Measurements from ENCODE around the gene PTPMT1.
"Not testable (repeated sequence)": the region's sequence is repeated elsewhere in the genome, so short reads cannot be mapped to it uniquely, and the experiment has no call there.

PTPMT1 gene

DNA sequence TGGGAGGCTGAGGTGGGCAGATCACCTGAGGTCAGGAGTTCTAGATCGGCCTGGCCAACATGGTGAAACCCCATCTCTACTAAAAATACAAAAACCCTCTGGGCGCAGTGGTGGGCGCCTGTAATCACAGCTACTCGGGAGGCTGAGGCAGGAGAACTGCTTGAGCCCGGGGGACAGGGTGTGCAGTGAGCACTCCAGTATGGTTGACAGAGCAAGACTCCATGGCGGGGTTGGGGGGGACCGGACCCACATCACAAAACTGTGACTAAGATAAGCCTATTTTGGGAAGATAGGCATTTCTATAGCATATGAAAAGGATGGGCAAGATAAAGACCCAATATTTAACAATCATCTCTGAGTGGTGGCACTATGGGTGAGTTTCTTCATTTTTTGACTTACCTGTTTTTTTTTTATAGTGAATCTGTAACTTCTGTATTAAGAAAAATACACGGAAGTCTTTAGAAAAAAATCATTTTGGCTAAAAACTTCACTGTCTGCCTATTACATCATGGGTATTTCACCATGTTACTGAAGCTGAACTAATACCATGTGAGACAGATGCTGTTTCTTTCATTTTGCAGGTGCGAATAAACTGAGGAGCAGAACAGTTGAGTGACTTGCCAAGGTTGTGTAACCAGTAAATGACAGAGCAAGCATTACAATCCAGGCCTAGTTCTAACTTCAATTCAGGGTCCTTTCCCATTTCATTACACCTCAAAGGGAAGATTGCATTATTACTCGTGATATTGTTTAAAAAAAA lies 14.9 kb upstream of the PTPMT1 start:
- no peak for DNase-seq

DNA sequence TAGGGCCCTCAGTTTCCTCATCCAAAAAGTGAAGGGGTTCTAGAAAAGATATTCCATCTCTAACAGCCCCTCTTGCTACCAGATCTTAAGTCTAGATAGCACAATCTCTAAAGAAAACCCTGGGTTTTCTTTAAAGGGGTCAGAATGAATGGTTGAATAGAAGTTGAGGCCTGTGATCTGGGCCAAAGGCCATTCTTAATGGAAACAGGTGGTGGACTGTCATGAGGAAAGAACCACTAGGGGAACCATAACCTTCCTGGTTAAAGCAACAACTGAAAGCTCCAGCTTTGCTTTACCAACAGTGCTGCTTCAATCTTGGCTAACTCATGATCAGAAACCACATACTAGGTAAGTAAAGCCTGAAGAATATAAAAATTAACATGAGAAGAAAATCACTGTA lies 14.3 kb upstream of the PTPMT1 start:
- no peak for DNase-seq

DNA sequence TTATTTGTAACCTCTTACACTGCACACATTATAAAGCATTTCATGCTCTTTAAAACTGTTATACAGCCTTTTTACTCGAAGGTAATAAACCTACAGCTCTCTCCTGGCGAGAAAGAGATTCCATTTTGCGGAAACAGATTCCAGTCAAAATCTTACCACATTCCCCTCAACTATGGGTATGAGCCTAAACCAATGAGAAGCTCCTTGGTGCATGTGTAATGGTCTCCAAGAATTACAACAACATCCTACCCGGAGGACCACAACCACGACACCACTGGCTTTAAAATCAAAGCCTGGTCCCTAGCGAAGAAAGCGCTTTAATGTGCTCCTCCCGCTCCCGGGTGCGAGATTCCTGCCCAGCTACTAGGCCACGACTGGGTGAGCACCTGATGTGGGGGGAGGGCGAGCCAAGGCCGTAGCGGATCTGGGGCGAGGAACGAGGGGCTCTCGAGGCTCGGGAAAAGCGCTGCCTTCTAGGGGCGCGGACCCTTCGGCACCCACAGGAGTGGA lies 13.3 kb upstream of the PTPMT1 start:
- no peak for DNase-seq

DNA sequence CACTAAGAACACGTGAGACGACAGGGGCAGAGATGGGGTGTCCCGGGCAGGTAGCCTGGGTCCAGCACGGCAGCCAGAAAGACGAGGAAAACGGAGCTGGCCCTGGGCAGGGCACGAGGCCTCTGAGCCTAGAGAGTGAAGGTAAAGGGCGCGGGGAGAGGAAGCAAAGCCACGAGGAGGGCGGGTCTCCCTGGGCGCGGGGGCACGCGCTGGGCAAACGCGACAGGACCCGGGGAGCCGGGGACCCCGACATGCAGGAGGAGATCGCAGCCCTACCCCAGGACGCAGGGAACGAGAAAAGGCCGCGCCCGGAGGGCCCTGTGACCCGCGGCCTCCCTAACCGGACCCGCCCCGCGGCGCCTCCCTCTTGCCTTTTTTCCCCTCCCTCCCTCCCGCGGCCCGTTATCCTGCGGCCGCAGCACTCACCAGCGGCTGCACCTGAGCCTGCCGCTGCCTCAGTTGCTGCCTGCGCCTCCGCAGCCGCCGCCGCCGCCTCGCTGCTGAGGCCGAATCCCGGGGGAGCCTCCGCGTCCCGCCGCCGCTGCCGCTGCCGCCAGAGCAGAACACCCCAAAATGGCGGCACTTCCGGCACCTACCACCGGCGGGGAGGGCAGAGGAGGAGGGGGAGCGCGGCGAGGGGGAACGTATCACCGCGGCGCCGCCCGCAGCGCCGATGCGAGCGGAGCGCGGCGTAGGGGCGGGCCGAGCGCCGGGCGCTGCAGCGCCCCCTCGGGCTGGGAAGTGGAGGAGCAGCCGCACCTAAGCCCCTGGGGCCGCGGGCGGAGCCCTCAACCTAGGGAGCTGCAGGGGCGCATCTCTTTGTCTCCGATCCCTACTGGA lies 12.6 kb upstream of the PTPMT1 start, which contains the start of gene CELF1:
Gene CELF1, minus strand, starts transcription at position 567 of the 840 bp plus-strand sequence. CDS start 53,609 bp downstream, outside the sequence.
- DNase-seq = peak; percentile 92 to 94

DNA sequence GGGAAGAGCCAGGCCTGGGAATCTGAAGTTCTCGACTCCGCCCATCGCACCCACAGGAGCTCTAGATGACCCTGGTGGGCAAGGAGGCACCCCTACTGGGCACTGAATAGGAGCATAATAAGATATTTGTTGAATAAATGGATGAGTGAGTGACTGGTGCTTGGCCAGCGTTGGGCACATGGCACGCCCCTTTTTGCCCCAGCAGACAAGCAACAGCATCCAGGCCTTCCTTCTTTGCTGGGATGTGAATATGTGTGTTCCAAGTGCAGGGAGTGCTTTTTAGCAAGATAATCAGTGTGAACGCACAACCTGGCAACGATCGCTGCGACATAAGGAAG lies 12.0 kb upstream of the PTPMT1 start:
- DNase-seq = no peak

DNA sequence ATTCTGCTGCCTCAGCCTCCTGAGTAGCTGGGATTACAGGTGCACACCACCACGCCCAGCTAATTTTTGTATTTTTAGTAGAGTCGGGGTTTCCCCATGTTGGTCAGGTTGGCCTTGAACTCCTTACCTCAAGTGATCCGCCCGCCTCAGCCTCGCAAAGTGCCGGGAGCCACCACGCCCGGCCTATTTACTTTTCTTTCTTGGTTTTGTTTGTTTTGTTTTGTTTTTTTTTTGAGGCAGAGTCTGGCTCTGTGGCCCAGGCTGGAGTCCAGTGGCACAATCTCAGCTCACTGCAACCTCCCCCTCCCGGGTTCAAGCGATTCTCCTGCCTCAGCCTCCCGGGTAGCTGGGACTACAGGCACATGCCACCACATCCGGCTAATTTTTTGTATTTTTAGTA lies 8.4 kb upstream of the PTPMT1 start:
- DNase-seq = not testable (repeated sequence)

DNA sequence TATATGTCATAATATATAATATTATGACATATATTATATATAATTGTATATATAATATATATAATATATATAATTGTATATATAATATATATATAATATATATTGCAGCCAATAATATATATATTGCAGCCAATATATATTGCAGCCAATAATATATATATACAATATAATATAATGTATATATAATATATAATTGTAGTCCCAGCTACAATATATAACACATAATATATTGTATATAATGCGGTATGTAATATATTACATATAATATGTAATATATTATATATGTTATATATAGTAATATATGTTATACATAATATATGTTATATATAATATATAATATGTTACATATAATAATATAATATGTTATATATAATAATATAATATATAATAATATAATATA lies 6.7 kb upstream of the PTPMT1 start:
- no peak for DNase-seq

DNA sequence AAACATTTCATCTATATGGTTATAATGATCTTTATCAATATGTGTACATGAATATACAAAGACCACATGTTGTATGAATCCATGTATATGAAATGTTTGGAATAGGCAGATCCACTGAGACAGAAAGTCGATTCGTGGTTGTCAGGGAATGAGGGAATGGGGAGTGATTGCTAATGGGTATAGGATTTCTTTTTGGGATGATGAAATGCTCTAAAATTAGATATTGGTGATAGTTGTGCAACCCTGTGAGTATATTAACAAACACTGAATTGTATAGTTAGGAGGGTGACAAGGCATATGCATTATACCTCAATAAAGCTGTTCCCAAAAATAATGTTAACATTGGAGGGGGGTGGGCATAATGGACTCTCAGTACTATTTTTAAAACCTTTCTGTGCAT lies 5.0 kb upstream of the PTPMT1 start:
- no peak for DNase-seq

DNA sequence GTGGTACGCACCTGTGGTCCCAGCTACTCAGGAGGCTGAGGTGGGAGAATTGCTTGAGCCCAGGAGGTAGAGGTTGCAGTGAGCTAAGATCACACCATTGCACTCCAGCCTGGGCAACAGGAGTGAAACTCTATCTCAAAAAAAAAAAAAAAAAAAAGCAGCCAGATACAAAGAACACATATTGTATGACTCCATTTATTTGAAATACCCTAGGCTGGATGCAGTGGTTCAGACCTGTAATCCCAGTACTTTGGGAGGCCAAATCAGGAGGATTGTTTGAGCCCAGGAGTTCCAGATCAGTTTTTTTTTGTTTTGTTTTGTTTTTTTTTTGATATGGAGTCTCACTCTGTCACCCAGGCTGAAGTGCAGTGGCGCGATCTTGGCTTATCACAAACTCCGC lies 3.0 kb upstream of the PTPMT1 start:
- not testable (repeated sequence) for DNase-seq

DNA sequence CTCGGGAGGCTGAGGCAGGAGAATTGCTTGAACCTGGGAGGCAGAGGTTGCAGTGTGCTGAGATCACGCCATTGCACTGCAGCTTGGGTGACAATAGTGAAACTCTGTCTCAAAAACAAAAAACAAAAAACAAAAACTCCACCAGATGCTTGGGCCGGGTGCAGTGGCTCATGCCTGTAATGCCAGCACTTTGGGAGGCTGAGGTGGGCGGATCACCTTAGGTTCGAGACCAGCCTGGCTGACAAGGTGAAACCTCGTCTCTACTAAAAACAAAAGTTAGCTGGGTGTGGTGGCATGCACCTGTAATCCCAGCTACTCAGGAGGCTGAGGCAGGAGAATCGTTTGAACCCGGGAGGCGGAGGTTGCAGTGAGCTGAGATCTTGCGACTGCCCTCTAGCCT lies 1.0 kb upstream of the PTPMT1 start:
- DNase-seq = not testable (repeated sequence)

DNA sequence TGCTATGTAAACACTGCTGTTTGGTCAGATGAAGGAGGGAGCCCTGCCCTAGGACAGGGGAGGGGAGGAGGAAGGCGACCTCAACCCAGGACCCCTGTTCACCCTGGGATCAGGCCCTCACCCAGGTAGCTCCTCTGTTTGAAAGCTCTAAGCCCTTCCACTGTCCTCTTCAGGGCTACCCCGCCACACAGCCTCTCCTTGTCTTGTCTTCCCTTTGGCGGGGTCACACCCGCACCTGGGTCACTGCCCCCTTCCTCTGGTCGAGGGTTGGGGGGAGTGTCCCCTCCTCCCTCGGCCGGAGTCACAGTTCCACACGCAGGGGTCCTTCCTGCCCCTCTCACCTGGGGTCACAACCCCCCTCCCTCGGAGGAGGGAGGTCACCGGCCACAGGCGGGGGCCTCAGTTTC lies 463 bp upstream of the PTPMT1 start:
- peak in 1 of 2 donors; percentile 24 for DNase-seq

DNA sequence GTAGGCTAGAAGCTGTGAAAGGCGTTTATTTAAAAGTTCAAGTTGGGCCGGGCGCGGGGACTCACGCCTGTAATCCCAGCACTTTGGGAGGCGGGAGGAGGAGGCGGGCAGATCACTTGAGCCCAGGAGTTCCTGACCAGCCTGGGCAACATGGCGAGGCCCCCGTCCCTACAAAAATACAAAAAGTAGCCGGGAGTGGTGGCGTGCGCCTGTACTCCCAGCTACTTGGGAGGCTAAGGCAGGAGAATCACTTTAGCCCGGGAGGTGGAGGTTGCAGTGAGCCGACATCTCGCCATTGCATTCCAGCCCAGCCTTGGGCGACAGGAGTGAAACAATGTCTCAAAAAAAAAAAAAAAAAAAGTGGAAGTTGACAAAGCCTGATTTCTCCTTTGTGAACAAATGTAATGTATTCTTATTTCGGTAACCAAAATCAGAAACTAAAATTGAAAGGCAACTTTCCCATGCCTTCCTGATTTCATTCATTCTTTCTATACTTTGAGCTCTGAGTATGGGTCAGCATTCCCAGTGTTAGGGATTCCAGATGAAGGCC lies 825 bp downstream of the PTPMT1 start:
- DNase-seq = peak in 1 of 2 donors; percentile 28

DNA sequence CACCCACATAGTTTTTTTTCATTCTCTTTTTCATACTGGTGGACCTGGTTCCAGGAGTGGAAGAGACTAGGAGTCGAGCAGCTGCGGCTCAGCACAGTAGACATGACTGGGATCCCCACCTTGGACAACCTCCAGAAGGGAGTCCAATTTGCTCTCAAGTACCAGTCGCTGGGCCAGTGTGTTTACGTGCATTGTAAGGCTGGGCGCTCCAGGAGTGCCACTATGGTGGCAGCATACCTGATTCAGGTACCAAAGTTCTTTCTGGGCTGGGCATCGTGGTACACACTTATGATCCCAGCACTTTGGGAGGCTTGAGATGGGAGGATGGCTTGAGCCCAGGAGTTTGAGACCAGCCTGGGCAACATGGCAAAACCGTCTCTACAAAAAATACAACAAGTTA lies 4.2 kb downstream of the PTPMT1 start:
- DNase-seq = no peak

DNA sequence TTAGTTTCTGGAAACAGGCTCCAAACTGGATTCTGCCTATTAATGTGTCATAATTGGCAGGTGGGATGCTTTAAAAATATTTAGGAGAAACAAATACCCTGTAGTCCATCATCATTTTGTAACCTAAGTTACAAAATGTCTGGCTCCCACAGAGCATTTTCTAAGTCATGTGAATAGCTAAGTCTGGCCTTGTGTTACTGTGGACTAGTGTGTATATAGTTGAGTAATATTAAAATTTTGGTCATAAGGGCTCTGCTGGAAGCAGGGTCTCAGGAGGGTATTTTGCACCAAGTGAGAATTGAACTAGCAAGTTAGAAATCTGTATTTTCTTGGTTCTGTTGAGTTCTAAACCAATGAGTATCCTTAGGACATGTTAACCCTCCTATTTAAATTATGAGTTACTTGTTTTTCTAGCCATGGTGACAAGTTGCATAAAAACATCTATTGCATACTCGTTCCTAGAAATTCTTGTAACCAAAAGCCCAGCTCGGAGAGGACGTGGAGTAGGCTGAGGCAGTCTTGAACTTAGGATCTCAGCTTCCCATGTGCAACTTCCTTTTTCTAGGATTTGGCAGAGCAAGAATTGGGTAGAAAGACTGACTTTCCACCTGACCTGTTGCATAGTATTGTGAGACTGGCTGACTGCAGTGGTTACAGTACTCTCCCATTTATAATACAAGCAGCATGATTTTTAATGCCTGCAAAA lies 5.4 kb downstream of the PTPMT1 start:
- no peak for DNase-seq

DNA sequence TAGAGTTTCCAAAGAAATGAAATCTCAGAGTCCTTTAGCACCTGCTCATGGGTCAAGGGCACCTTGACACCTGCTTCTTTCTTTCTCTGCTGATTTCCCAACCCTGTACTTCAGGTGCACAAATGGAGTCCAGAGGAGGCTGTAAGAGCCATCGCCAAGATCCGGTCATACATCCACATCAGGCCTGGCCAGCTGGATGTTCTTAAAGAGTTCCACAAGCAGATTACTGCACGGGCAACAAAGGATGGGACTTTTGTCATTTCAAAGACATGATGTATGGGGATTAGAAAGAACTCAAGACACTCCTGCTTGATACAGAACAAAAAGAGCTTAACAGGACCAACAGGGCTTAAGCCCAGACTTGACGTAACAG lies 5.9 kb downstream of the PTPMT1 start:
- DNase-seq = no peak

DNA sequence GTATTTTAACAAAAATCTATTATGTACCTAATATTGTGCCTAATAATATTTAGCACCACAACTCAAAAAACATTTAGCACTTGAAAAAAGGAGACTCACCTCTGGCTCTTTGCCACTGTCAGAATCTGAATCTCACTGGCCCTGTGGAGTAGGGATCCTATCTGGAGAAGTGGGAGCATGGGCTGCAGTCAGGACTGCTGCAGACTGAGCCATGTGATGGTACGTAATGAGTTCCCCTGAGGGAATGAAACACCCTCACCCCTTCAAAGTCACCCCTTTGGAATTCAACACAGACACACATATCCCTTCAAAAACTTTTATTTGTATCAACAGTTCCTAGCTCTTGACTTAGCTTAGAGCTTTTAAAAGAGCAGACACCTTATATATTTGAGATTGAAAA lies 6.5 kb downstream of the PTPMT1 start:
- DNase-seq = no peak

DNA sequence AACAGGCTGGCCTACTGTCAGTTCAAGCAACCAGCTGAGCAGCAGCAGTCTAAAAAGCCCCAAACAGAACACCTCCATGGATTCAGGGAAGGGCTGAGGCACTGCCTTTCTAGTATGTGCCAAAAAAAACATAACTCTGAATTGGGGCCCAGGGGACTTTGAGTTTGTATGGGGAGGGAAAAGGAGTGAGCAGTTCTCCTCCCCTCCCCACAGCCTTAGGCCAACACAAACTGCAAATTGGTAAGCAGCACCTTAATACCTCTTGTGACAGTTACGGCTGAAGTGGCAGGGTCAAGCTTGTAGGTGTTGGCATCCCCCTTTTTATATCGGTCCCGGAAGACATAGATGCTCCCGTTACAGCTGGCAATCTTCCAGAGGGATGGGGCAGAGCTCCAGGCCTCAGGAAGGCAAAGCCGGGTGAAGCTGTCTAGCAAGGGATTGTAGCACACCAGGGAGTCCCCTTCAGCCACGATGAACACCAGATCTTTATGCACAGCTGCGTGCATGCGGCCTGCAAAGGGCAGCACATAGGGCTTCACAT lies 7.4 kb downstream of the PTPMT1 start:
- DNase-seq = no peak

DNA sequence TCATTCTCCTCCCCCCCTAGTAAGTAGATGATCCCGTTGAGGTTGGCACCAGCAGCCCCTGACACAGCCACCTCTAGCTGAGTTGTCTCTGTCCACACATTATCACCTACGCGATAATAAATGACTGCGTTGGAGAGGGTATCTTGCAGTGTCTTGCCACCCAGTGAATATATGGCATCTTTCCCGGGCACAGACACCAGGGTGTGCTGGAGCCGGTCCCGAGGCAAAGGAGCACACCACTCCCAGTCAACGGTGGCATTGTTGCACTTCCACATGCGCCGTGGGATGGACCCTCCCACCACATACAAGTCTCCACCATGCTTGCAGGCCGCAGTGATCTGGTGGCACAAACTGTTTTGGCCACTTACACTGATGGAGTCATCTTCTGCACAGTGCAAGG lies 7.9 kb downstream of the PTPMT1 start:
- no peak for DNase-seq

DNA sequence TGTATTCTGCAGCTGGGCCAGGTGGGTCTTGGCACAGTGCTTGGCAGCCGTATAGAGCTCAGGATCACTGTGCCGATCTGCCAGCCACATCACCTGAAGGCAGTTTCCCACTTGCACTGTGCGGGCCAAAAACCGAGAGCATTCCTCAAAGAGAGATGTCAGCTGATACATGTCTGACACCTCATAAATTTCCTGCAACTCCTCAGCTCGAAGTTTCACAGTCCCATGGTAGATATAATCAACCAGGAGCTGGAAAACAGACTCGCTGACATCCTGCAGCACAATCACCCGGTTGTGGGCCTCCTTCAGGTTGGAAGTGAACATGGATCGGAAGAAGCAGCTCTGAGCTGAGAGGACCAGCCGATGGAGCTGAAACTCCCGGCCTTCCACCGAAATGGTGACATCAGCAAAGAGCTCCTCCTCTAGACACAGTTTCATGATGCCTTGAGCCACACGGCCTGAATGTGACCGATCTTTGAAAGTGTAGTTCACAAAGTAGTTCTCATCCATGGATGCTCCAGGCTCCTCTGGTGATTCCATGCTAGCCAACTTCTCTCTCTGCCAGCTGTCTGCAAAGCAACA lies 12.2 kb downstream of the PTPMT1 start:
- DNase-seq = no peak

DNA sequence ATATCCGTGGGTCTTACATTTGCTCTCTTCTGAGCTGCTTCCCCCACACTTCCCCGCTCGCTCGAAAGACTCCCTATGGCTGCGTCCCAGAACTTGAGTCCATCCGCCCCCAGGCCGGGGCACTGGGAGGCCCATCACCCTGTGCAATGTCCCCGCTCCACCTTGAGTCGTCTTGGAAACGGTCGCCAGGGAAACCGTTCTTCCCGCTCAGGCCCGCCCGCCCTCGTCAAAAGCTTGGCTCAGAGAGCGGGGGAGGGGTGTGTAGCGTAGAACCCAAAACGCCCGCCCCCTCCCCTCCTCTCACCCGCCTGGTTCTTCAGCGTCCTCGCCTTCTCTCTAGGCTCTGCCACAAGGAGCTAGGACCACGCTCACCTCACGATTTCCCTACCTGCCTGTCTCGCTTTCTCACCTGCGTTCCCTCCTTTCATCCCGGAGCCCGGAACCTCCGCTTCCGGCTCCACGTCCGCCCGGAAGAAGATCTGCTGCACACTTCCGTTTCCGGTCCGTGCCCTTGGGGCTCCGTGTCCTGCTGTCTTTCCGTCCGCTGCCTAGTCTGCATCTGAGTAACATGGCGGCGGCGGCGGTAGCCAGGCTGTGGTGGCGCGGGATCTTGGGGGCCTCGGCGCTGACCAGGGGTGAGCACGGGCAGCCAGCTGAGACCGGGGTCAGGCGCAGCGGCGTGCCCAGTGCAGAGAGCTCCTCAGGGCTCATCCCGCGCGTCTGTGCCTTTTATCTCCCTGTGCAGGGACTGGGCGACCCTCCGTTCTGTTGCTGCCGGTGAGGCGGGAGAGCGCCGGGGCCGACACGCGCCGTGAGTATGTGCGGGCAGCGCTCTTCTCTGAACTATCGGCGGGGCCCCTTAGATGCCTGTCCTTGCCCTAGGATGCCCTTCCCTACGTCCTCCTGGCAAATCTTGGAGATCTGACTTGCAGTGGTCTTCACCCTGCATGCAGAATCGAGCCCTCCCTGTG lies 13.4 kb downstream of the PTPMT1 start, which contains the start of the genes KBTBD4 and NDUFS3:
Gene KBTBD4, minus strand, starts transcription at position 447 of the 971 bp plus-strand sequence. Its CDS starts 19 bp downstream, at position 428.
Gene NDUFS3, plus strand, starts transcription at position 551 of the 971 bp plus-strand sequence. Its CDS starts 18 bp downstream, at position 569.
- peak; percentile 89 to 92 for DNase-seq

DNA sequence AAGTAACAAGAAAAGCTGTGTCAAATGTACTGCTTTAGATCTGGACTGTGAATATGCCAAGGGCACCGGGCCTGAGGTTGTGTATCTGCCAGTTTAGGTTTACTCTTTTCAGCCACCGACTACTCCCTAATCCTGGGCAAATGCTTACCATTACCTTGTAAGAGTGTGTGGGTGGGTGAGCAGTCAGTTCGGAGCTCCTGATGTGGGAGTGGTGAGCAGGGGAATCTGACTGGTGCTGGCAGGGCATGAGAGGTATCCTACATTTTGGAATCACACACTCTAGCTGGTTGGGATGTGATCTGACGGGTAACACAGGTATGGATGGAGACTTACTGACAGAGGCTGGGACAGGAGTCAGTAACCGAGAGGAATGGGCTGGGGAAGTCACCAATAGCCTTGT lies 18.4 kb downstream of the PTPMT1 start:
- no peak for DNase-seq
